HFFc6 (cell line): ENCODE results near the gene PRKAA1. TPM values are rescaled to one million over a fixed set of nuclear protein-coding genes. Genes with fewer than 3 reads are reported as not detected.

Experiments
- DNase-seq: peaks from one replicate; pipeline ENCODE4 v3.0.0-alpha.2; 2018
- H3K27ac Mint-ChIP-seq: 2 replicates; pipeline ENCODE4 v1.8.0; 2020; ENCODE audit warnings: mild to moderate bottlenecking, mixed read lengths
- H3K27me3 Mint-ChIP-seq: 2 replicates; pipeline ENCODE4 v1.8.0; 2021; ENCODE audit warnings: mild to moderate bottlenecking, moderate library complexity, mixed read lengths; ENCODE audit not compliant: insufficient read depth
- H3K36me3 Mint-ChIP-seq: 2 replicates; pipeline ENCODE4 v1.8.0; 2021; ENCODE audit warnings: low read depth, mixed read lengths
- H3K4me1 Mint-ChIP-seq: 2 replicates; pipeline ENCODE4 v1.8.0; 2020; ENCODE audit warnings: low read depth, mixed read lengths
- H3K4me3 Mint-ChIP-seq: 2 replicates; pipeline ENCODE4 v1.8.0; 2020; ENCODE audit warnings: mild to moderate bottlenecking, moderate library complexity, mixed read lengths
- H3K9me3 Mint-ChIP-seq: 2 replicates; pipeline ENCODE4 v1.8.0; 2020; ENCODE audit warnings: mild to moderate bottlenecking, mixed read lengths
- CTCF ChIP-seq: fragments of 200-600 bp; sonication (generic); IDR thresholded peaks from 2 replicates; pipeline ENCODE4 v1.5.0; 2021; ENCODE audit warnings: antibody characterized with exemption, mild to moderate bottlenecking
- total RNA-seq, 6 experiments: library from RNA; stranded (reverse); fragmentation: NEBNext Ultra II Directional; extraction: Animal tissue kit (Norgen Biotek cat#: 25700); gene quantifications; 2 replicates in 1 of 6; 3 replicates in 5 of 6; pipeline ENCODE4 v1.2.3, GENCODE V29; 2021

The PRKAA1 gene
- total RNA-seq, 6 experiments from 2014 or later: 81.7 to 103 (median 88.3) TPM

GRCh38 chr5:40813698-40814281 is 15.6 kb upstream of the PRKAA1 start:
- peaks cover under 1% of the 10 kb centered on the region for H3K4me1 Mint-ChIP-seq
- DNase-seq: no peak
- no peak overlapping the region for H3K4me3 Mint-ChIP-seq
- H3K27ac Mint-ChIP-seq: no peak overlapping the region
- H3K27me3 Mint-ChIP-seq: no peaks in the 10 kb centered on the region
- no peaks in the 10 kb centered on the region for H3K9me3 Mint-ChIP-seq
- TF ChIP-seq CTCF: no peak
- H3K36me3 Mint-ChIP-seq: no peaks in the 10 kb centered on the region

- DNase-seq: no peak
- Mint-ChIP-seq H3K4me3 (no peak overlapping the region), H3K4me1 (peaks cover 10% of the 10 kb centered on the region), H3K27ac (no peak overlapping the region), H3K27me3 (no peaks in the 10 kb centered on the region), H3K9me3 (no peaks in the 10 kb centered on the region), H3K36me3 (no peaks in the 10 kb centered on the region)
- TF ChIP-seq CTCF: no peak
Observed at GRCh38 chr5:40812125-40812524, 14.0 kb upstream of the PRKAA1 start.

GRCh38 chr5:40801771-40802562 is 3.8 kb upstream of the PRKAA1 start:
- no peak overlapping the region; the same call in 1 of the 2 replicates for H3K27ac Mint-ChIP-seq
- peaks cover 22% of the 10 kb centered on the region for H3K4me1 Mint-ChIP-seq
- no peaks in the 10 kb centered on the region for H3K9me3 Mint-ChIP-seq
- peak overlapping the region; percentile 3; the same call in 1 of the 2 replicates for H3K4me3 Mint-ChIP-seq
- no peaks in the 10 kb centered on the region for H3K27me3 Mint-ChIP-seq
- H3K36me3 Mint-ChIP-seq: no peaks in the 10 kb centered on the region
- no peak for DNase-seq
- no peak for TF ChIP-seq CTCF

DNA sequence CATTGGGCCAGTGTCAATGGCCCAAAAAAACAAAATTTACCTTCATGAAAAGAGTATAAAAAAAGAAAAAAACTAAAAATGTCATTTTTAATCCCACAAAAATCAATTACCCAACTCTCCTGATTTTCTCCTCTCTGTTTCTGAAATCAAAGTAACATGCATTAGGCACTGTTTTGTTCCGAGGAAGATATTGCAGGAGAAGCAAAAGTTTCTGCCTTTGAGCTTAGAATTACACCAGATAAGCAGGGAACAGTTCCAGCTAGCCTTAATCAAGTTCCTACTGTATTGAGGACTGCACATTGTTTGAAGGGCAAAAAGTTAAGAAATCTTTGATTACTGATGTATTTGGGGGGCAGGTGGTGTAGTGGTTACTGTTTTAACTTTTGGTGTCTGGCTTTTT is 1.1 kb upstream of the PRKAA1 start:
- H3K9me3 Mint-ChIP-seq: no peaks in the 10 kb centered on the region
- H3K27ac Mint-ChIP-seq: peak overlapping the region; percentile 74
- DNase-seq: no peak
- no peaks in the 10 kb centered on the region for H3K27me3 Mint-ChIP-seq
- peaks cover 13% of the 10 kb centered on the region for H3K36me3 Mint-ChIP-seq
- H3K4me3 Mint-ChIP-seq: peak overlapping the region; percentile 86
- peaks cover 46% of the 10 kb centered on the region for H3K4me1 Mint-ChIP-seq
- TF ChIP-seq CTCF: no peak

DNA sequence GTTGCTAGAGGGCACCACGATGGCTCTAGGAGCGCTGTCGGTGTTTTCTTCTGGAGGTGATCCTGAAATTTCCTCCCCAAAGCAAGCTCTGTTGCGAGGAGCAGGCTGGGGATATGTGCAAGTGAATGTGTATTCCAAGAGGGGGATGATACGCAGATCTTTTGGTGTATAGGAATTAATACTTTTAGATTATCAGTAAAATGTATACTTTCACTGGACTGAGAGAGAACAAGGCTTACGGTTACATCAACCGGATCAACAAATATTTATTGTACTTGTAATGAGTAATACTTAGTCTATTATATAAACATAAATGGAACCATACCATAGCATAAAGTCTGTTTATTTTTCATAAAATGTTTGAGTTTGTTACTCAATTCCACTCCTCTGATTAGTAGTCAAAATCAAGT is 632 bp upstream of the PRKAA1 start:
- peaks cover 50% of the 10 kb centered on the region for H3K4me1 Mint-ChIP-seq

More for the DNA sequence above, 632 bp upstream of the PRKAA1 start:
- Mint-ChIP-seq H3K9me3 (no peaks in the 10 kb centered on the region), H3K4me3 (peak overlapping the region; percentile 86), H3K36me3 (peaks cover 17% of the 10 kb centered on the region), H3K27ac (peak overlapping the region; percentile 74), H3K27me3 (no peaks in the 10 kb centered on the region)
- no peak for TF ChIP-seq CTCF
- peak; percentile 53 for DNase-seq
